ENCODE data around the gene CAPS.
"Not testable (repeated sequence)": the region's sequence is repeated elsewhere in the genome, so short reads cannot be mapped to it uniquely, and the experiment has no call there.

Gene CAPS

DNA sequence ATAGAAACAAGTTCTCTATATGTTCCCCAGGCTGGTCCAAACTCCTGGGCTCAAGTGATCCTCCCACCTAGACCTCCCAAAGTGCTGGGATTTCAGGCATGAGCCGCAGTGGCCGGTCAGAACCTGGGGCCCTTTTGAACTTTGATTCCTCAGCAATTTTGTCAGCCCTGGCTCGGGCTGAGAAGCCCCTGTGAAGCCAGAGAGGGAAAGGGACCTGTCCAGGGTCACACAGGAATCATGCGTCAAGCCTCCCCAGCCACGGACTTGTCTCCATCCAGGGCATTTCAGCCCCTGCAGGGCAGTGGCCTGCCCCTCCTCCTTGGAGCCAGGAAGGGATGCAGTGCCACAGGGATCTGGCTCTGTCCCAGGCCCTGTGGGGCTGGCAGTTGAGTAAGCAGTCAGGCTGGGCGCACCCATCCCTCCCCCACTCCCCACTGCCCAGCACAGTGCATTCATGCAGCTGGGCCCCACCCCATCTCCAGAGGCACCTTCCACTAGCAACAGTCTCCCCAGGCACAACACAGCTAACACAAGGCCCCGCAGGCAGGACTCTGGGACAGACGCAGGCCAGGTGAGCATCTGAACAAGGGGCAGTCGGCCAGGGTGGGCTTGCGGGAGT lies at the start of gene CAPS:
CAPS (plus strand) TSS at position 516 of the 619 bp plus-strand sequence. CDS start 153 bp downstream, outside the sequence.
- ChIA-PET POLR2A (no interaction called here), CTCF (no interaction called here)
- TF ChIP-seq, protein P1, sequence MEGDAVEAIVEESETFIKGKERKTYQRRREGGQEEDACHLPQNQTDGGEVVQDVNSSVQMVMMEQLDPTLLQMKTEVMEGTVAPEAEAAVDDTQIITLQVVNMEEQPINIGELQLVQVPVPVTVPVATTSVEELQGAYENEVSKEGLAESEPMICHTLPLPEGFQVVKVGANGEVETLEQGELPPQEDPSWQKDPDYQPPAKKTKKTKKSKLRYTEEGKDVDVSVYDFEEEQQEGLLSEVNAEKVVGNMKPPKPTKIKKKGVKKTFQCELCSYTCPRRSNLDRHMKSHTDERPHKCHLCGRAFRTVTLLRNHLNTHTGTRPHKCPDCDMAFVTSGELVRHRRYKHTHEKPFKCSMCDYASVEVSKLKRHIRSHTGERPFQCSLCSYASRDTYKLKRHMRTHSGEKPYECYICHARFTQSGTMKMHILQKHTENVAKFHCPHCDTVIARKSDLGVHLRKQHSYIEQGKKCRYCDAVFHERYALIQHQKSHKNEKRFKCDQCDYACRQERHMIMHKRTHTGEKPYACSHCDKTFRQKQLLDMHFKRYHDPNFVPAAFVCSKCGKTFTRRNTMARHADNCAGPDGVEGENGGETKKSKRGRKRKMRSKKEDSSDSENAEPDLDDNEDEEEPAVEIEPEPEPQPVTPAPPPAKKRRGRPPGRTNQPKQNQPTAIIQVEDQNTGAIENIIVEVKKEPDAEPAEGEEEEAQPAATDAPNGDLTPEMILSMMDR (IDR thresholded peaks at IDR 0.05; ENCODE audit: control extremely low read depth, extremely low read depth, low read depth, missing control alignments): no peak
- DNase-seq (ENCODE audit: extremely low spot score): no peak

DNA sequence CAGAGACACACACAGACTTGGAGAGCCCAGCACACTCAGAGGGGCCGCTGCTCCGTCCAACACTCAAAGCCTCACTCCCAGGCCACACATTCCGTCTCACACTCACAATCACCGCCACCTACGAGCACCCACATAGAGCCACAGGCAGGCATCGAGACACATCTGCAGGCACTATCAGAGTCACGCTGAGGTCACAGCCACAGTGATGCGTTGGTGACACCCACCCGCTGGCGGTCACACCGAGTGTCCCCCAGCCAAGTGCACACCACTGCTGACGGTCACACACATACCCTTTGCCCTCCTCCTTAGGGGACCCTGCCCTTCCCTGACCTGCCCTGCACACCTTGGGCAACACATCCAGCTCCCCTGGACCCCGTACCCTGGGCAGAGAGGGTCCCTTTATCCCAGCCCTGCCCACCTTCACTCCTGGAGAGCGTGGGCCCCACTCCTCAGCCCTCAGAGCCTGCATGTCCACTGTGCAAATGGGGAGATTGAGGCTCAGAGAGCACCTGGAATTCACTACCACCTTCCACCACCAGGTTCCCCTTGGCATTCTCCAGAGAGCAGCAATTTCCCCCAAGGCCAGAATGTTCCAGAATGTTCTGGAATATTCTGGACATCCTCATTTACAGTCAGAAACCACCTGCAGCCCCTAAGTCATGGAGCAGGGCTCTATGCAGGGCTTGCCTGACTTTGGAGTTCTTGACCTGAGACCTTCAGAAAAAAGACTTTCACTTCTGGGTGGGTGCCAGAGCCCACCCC lies 49.1 kb upstream of the CAPS start:
- CTCF ChIA-PET: no interaction called here
- DNase-seq (ENCODE audit: extremely low spot score): no peak
- POLR2A ChIA-PET: no interaction called here
- TF ChIP-seq, protein P1 (IDR thresholded peaks at IDR 0.05; ENCODE audit: control extremely low read depth, extremely low read depth, low read depth, missing control alignments): no peak

DNA sequence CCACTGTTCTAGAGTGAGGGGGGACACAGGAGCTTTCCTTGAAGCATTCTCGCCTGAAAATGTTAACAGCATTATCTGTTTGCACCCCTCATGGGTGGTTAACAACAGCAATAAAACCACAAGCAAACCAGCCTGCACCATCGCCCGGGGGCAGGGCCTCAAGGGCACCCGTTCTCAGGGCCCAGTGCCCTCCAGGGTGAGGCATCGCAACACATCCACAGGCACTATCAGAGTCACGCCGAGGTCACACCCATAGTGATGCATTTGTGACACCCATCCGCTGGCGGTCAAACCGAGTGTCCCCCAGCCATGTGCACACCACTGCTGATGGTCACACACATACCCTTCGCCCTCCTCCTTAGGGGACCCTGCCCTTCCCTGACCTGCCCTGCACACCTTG lies 48.3 kb upstream of the CAPS start:
- TF ChIP-seq, protein P1 (IDR thresholded peaks at IDR 0.05; ENCODE audit: control extremely low read depth, extremely low read depth, low read depth, missing control alignments): no peak

DNA sequence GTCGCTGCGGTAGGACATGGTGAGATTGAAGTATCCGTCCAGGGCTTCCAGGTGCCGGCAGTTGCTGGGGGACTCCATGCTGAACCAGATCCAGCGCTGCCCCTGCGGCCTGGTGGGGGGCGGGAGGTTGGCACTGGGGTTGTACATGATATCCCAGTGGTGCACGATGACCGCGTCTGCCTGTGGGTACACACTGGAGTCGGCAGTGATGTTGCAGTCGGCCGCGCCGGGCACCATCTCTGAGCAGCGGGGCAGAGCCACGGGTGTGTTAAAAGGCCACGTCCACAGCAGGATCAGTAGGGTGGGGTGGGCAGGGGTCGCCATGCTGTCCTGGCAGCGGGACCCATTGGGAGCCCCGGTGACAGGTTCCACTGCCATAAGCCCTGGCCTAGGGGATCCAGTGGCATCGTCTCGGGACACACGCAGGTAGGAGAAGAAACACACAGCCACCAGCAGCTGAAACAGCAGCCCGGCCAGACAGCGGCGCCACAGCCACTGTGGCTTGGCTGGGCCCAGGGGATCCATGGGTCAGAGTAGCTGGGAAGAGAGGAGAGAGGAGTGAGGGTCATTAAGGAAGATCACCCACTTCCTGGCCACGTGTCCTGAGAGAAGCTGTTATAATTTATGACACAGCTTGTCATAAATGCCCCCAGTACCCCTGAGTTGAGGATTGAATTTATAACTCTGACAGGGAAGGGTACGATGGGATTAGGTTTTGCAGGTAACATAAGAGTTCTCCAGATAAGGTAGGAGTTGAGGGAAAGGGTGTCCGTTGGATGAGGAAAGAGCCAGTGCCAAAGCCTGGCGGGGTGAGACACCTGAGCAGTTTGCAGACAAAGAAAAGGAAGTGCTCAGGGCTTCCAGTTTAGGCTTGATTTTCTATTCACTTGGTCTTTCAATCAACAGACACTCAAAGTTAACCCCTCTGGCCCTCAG lies 46.6 kb upstream of the CAPS start:
- ChIA-PET POLR2A (no interaction called here), CTCF (no interaction called here)
- DNase-seq (ENCODE audit: extremely low spot score): no peak
- TF ChIP-seq, protein P1 (IDR thresholded peaks at IDR 0.05; ENCODE audit: control extremely low read depth, extremely low read depth, low read depth, missing control alignments): no peak

More for the DNA sequence above, 48.3 kb upstream of the CAPS start:
- no peak for DNase-seq (ENCODE audit: extremely low spot score)
- POLR2A ChIA-PET: no interaction called here
- CTCF ChIA-PET: no interaction called here

DNA sequence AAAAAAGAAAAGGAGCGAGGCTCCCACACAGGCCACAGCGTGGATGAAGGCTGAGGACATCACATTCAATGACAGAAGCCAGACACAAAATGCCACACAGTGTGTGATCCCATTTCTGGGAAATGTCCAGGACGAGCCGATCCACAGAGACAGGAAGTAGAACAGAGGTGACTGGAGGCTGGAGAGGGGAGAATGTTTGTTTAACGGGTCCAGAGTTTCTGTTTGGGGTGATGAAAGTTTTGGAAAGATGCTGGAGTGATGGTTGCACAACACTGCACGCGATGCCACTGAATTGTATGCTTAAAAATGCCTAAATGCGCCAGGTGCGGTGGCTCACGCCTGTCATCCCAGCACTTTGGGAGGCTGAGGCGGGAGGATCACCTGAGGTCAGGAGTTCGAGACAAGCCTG lies 43.1 kb upstream of the CAPS start:
- TF ChIP-seq, protein P1 (IDR thresholded peaks at IDR 0.05; ENCODE audit: control extremely low read depth, extremely low read depth, low read depth, missing control alignments): no peak
- no peak for DNase-seq (ENCODE audit: extremely low spot score)
- ChIA-PET CTCF (no interaction called here), POLR2A (interaction anchor here (0.6 kb wide), 1 partner anchor 669 kb away, joined by 7 read pairs; no protein-coding TSS in a partner anchor)

DNA sequence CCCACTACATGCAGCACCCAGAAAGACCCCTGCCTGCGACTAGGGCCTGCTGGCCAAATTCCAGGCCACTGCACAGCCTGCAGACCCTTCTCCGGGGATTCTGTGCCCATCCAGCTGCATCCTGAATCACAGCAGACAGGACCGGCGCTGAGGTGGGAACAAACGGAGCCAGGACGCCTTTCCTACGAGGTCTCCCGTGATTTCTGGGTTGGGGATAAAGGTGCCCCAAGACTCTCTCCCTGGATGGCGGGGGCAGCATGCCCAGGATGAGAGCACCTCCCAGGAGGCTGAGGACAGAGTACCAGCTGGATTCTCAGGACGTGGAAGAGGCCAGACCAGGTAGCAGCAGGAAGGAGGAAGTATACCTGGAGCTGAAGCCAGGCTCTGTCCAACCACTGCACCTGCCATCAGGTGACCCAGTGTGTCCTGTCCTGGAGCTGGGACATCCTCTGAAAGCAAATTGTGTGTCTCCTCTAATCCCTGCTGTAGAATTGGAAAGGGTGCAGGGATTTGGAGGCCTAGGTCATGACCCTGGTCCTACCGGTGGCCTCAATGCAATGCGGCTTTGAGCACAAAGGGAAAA lies 40.3 kb upstream of the CAPS start:
- TF ChIP-seq, protein P1 (IDR thresholded peaks at IDR 0.05; ENCODE audit: control extremely low read depth, extremely low read depth, low read depth, missing control alignments): no peak
- CTCF ChIA-PET: no interaction called here
- POLR2A ChIA-PET: no interaction called here
- DNase-seq (ENCODE audit: extremely low spot score): no peak

DNA sequence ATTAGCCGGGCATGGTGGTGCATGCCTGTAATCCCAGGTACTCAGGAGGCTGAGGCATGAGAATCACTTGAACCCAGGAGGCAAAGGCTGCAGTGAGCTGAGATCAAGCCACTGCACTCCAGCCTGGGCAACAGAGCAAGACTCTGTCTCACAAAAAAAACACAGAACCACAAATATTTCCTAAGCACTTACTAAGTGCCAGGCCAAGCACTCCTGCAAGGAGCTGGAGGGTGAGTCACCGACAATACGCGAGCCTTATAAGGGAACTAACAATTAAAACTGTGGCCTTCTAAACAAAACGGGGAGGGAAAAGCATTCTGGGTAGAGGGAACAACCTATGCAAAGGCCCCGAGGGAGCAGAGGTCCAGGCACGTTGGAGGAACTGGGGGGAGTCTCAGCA lies 39.6 kb upstream of the CAPS start:
- DNase-seq (ENCODE audit: extremely low spot score); POLR2A ChIA-PET: not testable (repeated sequence)
- CTCF ChIA-PET: interaction anchor here (0.6 kb wide), 1 partner anchor 1145 kb away, joined by 3 read pairs; no protein-coding TSS in a partner anchor
